HepG2 (cell line): ENCODE measurements around the gene MRS2. TPM values are rescaled to one million over a fixed set of nuclear protein-coding genes. Genes with fewer than 3 reads are reported as not detected.

ENCODE experiments used
- ATAC-seq: fragments of 200-7000 bp; cut with Tn5 transposase; 3 replicates; pipeline ENCODE4 v1.9.1; 2020; ENCODE audit warnings: mild to moderate bottlenecking, moderate library complexity
- BruUV-seq: library from RNA; stranded (reverse); fragments of 400-500 nt; replicated peaks from 2 replicates; lab custom pipeline; 2021; lab: Mats Ljungman, UMichigan
- CTCF ChIA-PET: fragments of 300-600 bp; formaldehyde crosslinking; extraction: SDS; loops from one replicate; lab custom pipeline; 2021; ENCODE audit warnings: low total read pairs, inconsistent platforms, low intra/inter-chr PET ratio; lab: Yijun Ruan, JAX
- POLR2A ChIA-PET: fragments of 350-600 bp; sonication (Branson Sonifier 250); formaldehyde crosslinking; loops from one replicate; lab custom pipeline; 2020; ENCODE audit warnings: antibody characterized with exemption, inconsistent platforms; lab: Yijun Ruan, JAX
- DNase-seq: peaks from one replicate; pipeline ENCODE4 v3.0.0-alpha.2; 2015; ENCODE audit warnings: low spot score
- FAIRE-seq: peaks from 3 replicates; lab custom pipeline; 2011; peaks lifted over from hg19 to GRCh38; lab: Jason Lieb, UNC
- H2AFZ ChIP-seq: one replicate; pipeline ENCODE4 v1.6.1; 2011; ENCODE audit warnings: low read length, inconsistent platforms
- H3K27ac ChIP-seq: fragments of 300-600 bp; 3 replicates; pipeline ENCODE4 v1.8.0; 2011; ENCODE audit warnings: mixed run types, mild to moderate bottlenecking, mixed read lengths, low read length, inconsistent platforms; ENCODE audit not compliant: insufficient read depth; ENCODE audit errors: extremely low read length
- H3K27me3 ChIP-seq, 2 experiments: fragments of 200-600 bp in 1 of 2; 2 replicates in 1 of 2; 3 replicates in 1 of 2; pipeline versions ENCODE4 v1.6.0 to v1.8.0; 2011; ENCODE audit warnings: low read length in 2 of 2, mild to moderate bottlenecking in 2 of 2, moderate library complexity in 2 of 2, inconsistent platforms in 1 of 2; ENCODE audit not compliant: insufficient read depth in 2 of 2, control insufficient read depth in 1 of 2
- H3K36me3 ChIP-seq, 2 experiments: fragments of 200-600 bp in 1 of 2; replicated peaks in 1 of 2; 2 replicates in 1 of 2; 3 replicates in 1 of 2; pipeline versions ENCODE4 v1.5.1 to v1.8.0; 2011; ENCODE audit warnings: low read length in 2 of 2, inconsistent platforms in 1 of 2; ENCODE audit not compliant: insufficient read depth in 2 of 2, control insufficient read depth in 1 of 2
- H3K4me1 ChIP-seq: 2 replicates; pipeline ENCODE4 v1.5.1; 2012; ENCODE audit warnings: low read length, inconsistent platforms; ENCODE audit not compliant: insufficient read depth
- H3K4me2 ChIP-seq: 2 replicates; pipeline ENCODE4 v1.6.0; 2011; ENCODE audit warnings: low read depth, low read length, inconsistent platforms
- H3K4me3 ChIP-seq, 3 experiments: fragments of 200-600 bp in 1 of 3; sonication (generic), shearing (Covaris generic) in 1 of 3; replicated peaks in 1 of 3; 2 replicates each; pipeline ENCODE4 v1.5.1; 2011 to 2016; ENCODE audit warnings: low read length in 3 of 3, inconsistent platforms in 2 of 3, low read depth in 2 of 3, mild to moderate bottlenecking in 2 of 3, control low read depth in 1 of 3, mixed read lengths in 1 of 3; ENCODE audit not compliant: insufficient read depth in 1 of 3
- H3K79me2 ChIP-seq: one replicate; pipeline ENCODE4 v1.6.1; 2011; ENCODE audit warnings: low read length, inconsistent platforms; ENCODE audit not compliant: insufficient read depth
- H3K9ac ChIP-seq: 2 replicates; pipeline ENCODE4 v1.6.0; 2011; ENCODE audit warnings: mild to moderate bottlenecking, low read depth, low read length, inconsistent platforms; ENCODE audit not compliant: insufficient read depth
- H3K9me3 ChIP-seq: 2 replicates; pipeline ENCODE4 v1.5.1; 2012; ENCODE audit warnings: mild to moderate bottlenecking, low read length
- H4K20me1 ChIP-seq: 2 replicates; pipeline ENCODE4 v1.6.0; 2011; ENCODE audit warnings: inconsistent platforms, mild to moderate bottlenecking, low read length, moderate library complexity; ENCODE audit not compliant: insufficient read depth
- AHDC1 ChIP-seq: sonication (generic); formaldehyde crosslinking; IDR thresholded peaks from 2 replicates; pipeline ENCODE4 v1.5.1; 2020; ENCODE audit warnings: mild to moderate bottlenecking, missing genetic modification reagents, borderline replicate concordance
- ATF7 ChIP-seq, 2 experiments: fragments of 450-650 bp in 1 of 2; sonication (generic) in 1 of 2; formaldehyde crosslinking in 1 of 2; IDR thresholded peaks; 2 replicates each; pipeline versions ENCODE4 v1.4.0 to v1.6.1; 2016 to 2020; ENCODE audit warnings: antibody characterized with exemption in 1 of 2, mild to moderate bottlenecking in 1 of 2, missing genetic modification reagents in 1 of 2
- EHMT2 ChIP-seq: fragments of 200-600 bp; sonication (generic); IDR thresholded peaks from 2 replicates; pipeline ENCODE4 v1.7.0; 2017; ENCODE audit warnings: antibody characterized with exemption, low read depth, low read length, borderline replicate concordance
- GABPB1 ChIP-seq: IDR thresholded peaks from 2 replicates; pipeline ENCODE4 v1.6.1; 2016; ENCODE audit warnings: mild to moderate bottlenecking, missing genetic modification reagents, moderate library complexity, missing compliant biosample characterization
- HIVEP1 ChIP-seq: sonication (generic); formaldehyde crosslinking; IDR thresholded peaks from 2 replicates; pipeline ENCODE4 v1.4.0; 2020; ENCODE audit warnings: mild to moderate bottlenecking, missing genetic modification reagents
- IRF1 ChIP-seq: sonication (generic); formaldehyde crosslinking; IDR thresholded peaks from 2 replicates; pipeline ENCODE4 v1.4.0; 2020; ENCODE audit warnings: low read depth, mild to moderate bottlenecking, missing genetic modification reagents
- MYPOP ChIP-seq: sonication (generic); formaldehyde crosslinking; IDR thresholded peaks from 2 replicates; pipeline ENCODE4 v1.8.1; 2023; ENCODE audit warnings: mild to moderate bottlenecking, moderate library complexity, missing genetic modification reagents
- WGBS: methylation state at CpG from one replicate; pipeline ENCODE4 v1.1.6; 2017; ENCODE audit warnings: low lambda C conversion rate; 5-methylcytosine and 5-hydroxymethylcytosine counted together
- in situ Hi-C: cut with HindIII; loops from 2 replicates; pipeline ENCODE4 v1.10.0; 2017; ENCODE audit warnings: low pct_unique_long_range_greater_than_20kb; ENCODE audit not compliant: extremely low pct_ligation_motif_present
- intact Hi-C: fragments of 100-400 bp; cut with micrococcal nuclease; formaldehyde crosslinking; loops from one replicate; pipeline ENCODE4 v1.10.0; 2022; ENCODE audit not compliant: unreplicated experiment
- polyA plus RNA-seq, 8 experiments: library from polyadenylated mRNA; depleted of rRNA in 3 of 8; stranded (reverse) in 7 of 8; unstranded in 1 of 8; fragments of >200 nt; fragmentation: Illumina TruSeq in 4 of 8; extraction: Trizol in 4 of 8; gene quantifications; 2 replicates each; pipeline versions ENCODE4 v1.2.1 to v1.2.3, GENCODE V29; 2011 to 2016; ENCODE audit warnings: low read depth in 4 of 8, missing spikeins in 1 of 8, mixed read lengths in 1 of 8; ENCODE audit not compliant: insufficient read depth in 1 of 8
- total RNA-seq, 5 experiments: library from RNA; depleted of rRNA; stranded (reverse); fragments of >200 nt; fragmentation: Illumina TruSeq; extraction: Trizol; gene quantifications; 2 replicates each; pipeline ENCODE4 v1.2.3, GENCODE V29; 2016; ENCODE audit warnings: low read depth in 1 of 5
- TF ChIP-seq, protein P1 (sequence below): sonication (generic); formaldehyde crosslinking; IDR thresholded peaks from 2 replicates; pipeline ENCODE4 v1.8.1; 2023; ENCODE audit warnings: missing genetic modification reagents, mild to moderate bottlenecking, borderline replicate concordance

The MRS2 gene
- total and polyA plus RNA-seq, 2 of the 13 experiments (the other 11 are each of a cell fraction or from before 2014, with no cell fraction given), result 31.1 to 83.8 TPM

DNA sequence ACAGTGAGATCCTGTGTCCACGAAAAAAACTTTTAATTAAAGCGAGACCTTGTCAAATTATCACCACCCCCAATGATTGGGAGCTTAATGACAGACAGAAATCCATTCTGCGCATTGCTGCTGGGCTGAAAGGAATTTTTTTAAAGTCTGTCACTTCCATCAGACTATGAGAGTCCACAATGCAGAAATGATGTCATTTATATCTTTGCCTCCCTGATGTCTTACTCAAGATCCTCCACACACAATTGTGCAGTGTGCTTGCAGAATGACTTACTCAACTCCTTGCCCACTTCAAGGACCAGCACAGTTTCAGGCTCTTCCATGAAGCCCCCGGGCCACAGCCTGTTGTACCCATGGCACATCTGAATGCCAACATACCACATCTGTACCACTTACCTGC lies 45.7 kb downstream of the MRS2 start:
- Histone ChIP-seq H3K9me3 (no peaks in the 10 kb centered on the region), H3K4me3 (no peak overlapping the region), H3K4me1 (peaks cover 17% of the 10 kb centered on the region), H3K9ac (no peak overlapping the region), H3K36me3 (no peaks in the 10 kb centered on the region), H2AFZ (no peak overlapping the region), H4K20me1 (no peaks in the 10 kb centered on the region), H3K27ac (no peak overlapping the region), H3K27me3 (no peaks in the 10 kb centered on the region), H3K4me2 (no peak overlapping the region), H3K79me2 (no peaks in the 10 kb centered on the region)
- FAIRE-seq, result no peak
- POLR2A ChIA-PET, result no interaction called here
- peak; percentile 74 for TF ChIP-seq ATF7 (IDR thresholded peaks at IDR 0.05)
- TF ChIP-seq ATF7 (CRISPR knock-in tag; IDR thresholded peaks at IDR 0.05), result no peak
- no peak for TF ChIP-seq MYPOP (CRISPR knock-in tag)
- in situ Hi-C loops (no loop called here), intact Hi-C loops (no loop called here)
- no peak for DNase-seq
- BruUV-seq, result no TSS peak
- CTCF ChIA-PET, result no interaction called here
- no peak for ATAC-seq
- WGBS, result 60% methylated on average over 4 of the region's 4 CpGs

DNA sequence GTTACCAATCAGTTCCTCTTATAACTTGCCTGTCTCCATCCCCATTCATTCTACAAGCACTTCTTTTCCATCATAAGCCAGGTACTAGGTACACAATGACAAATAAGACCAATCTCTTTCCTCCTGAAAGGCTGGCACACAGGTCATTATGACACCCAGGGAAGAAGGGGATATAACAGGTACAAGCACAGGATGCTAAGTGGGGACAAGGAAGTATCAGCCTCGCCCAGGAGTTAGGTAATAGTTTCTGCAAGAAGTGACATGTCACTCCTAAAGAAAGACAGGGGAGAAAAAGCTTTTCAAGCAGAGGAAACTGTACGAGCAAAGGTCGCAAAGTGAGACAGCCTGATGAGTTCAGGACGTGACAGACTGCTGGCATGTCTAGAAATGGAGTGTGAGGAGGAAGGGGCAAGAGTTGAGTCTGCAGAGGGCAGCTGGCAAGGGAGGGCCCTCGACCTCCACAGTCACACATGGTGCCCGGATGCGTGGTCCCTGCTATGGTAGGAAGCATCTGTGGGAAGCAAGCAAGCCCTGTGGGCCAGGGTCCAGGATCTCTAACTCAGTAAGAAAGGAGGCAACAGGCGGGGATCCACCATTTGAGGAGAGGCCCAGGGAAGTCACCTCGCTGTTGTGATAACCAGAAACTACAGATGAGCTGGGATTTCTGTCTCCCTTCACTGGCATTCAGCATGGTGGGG lies 46.2 kb downstream of the MRS2 start:
- BruUV-seq, result no TSS peak
- Histone ChIP-seq H3K36me3 (no peaks in the 10 kb centered on the region), H3K79me2 (no peaks in the 10 kb centered on the region), H3K27ac (no peak overlapping the region), H3K4me1 (peaks cover 17% of the 10 kb centered on the region), H3K9me3 (no peaks in the 10 kb centered on the region), H3K9ac (no peak overlapping the region), H3K4me3 (no peak overlapping the region), H3K4me2 (no peak overlapping the region), H3K27me3 (no peaks in the 10 kb centered on the region), H2AFZ (no peak overlapping the region), H4K20me1 (no peaks in the 10 kb centered on the region)
- ChIA-PET CTCF (no interaction called here), POLR2A (no interaction called here)
- FAIRE-seq (no peak), DNase-seq (no peak), ATAC-seq (no peak)
- intact Hi-C loops (no loop called here), in situ Hi-C loops (no loop called here)
- 78% methylated on average over 9 of the region's 9 CpGs for WGBS
- no peak for TF ChIP-seq HIVEP1 (CRISPR knock-in tag)
- no peak for TF ChIP-seq EHMT2
- TF ChIP-seq IRF1 (CRISPR knock-in tag), result no peak
- no peak for TF ChIP-seq AHDC1 (CRISPR knock-in tag)
- no peak for TF ChIP-seq GABPB1 (CRISPR knock-in tag)
- TF ChIP-seq, protein P1, sequence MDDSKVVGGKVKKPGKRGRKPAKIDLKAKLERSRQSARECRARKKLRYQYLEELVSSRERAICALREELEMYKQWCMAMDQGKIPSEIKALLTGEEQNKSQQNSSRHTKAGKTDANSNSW (CRISPR knock-in tag), result no peak
